Measurements from ENCODE around the gene MAP1LC3A.

The MAP1LC3A gene

DNA sequence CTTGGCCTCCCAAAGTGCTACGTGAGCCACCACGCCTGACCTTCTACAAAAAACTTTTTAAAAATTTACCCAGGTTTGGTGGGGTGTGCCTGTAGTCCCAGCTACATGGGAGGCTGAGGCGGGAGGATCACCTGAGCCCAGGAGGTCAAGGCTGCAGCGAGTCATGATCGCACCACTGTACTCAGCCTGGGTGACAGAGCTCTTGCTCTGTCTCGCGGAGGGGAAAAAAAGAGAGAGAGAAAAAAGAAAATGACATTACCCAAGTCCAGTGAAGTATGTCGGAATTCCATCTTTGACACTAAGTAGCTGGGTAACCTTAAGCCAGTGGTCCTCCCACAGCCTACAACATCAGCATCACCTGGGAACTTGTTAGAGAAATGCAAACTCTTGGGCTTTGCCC lies 18.8 kb upstream of the MAP1LC3A start:
- no peak overlapping the region for H3K4me3 ChIP-seq (ENCODE audit: low read depth in 1 of 2, low read length in 2 of 2)
- TF ChIP-seq, protein P1, sequence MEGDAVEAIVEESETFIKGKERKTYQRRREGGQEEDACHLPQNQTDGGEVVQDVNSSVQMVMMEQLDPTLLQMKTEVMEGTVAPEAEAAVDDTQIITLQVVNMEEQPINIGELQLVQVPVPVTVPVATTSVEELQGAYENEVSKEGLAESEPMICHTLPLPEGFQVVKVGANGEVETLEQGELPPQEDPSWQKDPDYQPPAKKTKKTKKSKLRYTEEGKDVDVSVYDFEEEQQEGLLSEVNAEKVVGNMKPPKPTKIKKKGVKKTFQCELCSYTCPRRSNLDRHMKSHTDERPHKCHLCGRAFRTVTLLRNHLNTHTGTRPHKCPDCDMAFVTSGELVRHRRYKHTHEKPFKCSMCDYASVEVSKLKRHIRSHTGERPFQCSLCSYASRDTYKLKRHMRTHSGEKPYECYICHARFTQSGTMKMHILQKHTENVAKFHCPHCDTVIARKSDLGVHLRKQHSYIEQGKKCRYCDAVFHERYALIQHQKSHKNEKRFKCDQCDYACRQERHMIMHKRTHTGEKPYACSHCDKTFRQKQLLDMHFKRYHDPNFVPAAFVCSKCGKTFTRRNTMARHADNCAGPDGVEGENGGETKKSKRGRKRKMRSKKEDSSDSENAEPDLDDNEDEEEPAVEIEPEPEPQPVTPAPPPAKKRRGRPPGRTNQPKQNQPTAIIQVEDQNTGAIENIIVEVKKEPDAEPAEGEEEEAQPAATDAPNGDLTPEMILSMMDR (IDR thresholded peaks at IDR 0.05; ENCODE audit: borderline replicate concordance, extremely low read depth, low read length, poor library complexity, severe bottlenecking), result no peak
- H3K27ac ChIP-seq (ENCODE audit: low read length), result no peak overlapping the region
- H3K9ac ChIP-seq (ENCODE audit: low read depth, low read length), result no peak overlapping the region
- DNase-seq (no peak), ATAC-seq (ENCODE audit: insufficient read depth, low read depth) (no peak)
- H3K27me3 ChIP-seq (ENCODE audit: insufficient read depth, low read length, poor library complexity), result no peaks in the 10 kb centered on the region
- no peaks in the 10 kb centered on the region for H3K79me2 ChIP-seq (ENCODE audit: insufficient read depth, low read length)
- no peak overlapping the region for H2AFZ ChIP-seq (ENCODE audit: low read depth, low read length)
- no peaks in the 10 kb centered on the region for H3K4me1 ChIP-seq (ENCODE audit: insufficient read depth, low read length)
- H3K36me3 ChIP-seq (ENCODE audit: insufficient read depth, low read length), result peaks cover 78% of the 10 kb centered on the region
- no peaks in the 10 kb centered on the region for H3K9me3 ChIP-seq (ENCODE audit: insufficient read depth, low read length, severe bottlenecking)
- H3K4me2 ChIP-seq (ENCODE audit: insufficient read depth, low read length), result no peak overlapping the region
- H4K20me1 ChIP-seq (ENCODE audit: insufficient read depth, low read length), result peaks cover 10% of the 10 kb centered on the region; the same call in 1 of the 2 replicates

DNA sequence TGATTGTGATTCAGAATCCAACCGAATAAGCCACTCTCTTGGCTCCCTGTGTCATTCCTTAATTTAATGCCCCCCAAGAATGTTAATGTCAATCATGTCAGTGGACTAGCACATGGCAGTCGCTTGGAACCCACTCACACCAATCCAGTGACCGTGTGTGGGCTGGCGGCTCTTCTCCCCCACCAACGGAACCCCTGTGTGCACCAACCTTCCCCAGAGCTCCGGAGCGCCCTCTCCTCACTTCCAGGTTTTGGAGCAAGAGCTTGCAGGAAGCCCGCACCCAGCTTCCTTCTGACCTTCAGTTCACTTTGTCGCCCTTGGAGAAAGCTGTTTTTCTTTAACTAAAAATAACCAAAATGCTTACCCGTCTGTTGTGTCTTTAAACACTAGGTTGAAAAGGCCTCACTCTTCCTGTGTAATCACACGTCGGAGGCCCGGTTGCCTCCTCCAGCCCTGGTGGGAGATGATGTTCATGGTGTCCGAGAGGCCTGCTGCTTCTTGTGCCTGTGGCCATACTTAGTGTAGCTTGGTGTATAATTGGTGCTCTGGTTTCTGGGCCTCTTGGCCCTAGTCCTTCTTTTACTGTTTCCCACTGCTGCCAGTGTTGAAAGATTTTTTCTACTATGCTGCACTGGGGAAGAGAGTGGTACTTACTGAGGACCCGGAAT lies 17.8 kb upstream of the MAP1LC3A start:
- Histone ChIP-seq H3K4me1 (ENCODE audit: insufficient read depth, low read length) (no peaks in the 10 kb centered on the region), H3K36me3 (ENCODE audit: insufficient read depth, low read length) (peaks cover 68% of the 10 kb centered on the region), H3K79me2 (ENCODE audit: insufficient read depth, low read length) (no peaks in the 10 kb centered on the region), H3K27me3 (ENCODE audit: insufficient read depth, low read length, poor library complexity) (no peaks in the 10 kb centered on the region), H2AFZ (ENCODE audit: low read depth, low read length) (no peak overlapping the region), H3K9ac (ENCODE audit: low read depth, low read length) (no peak overlapping the region), H3K9me3 (ENCODE audit: insufficient read depth, low read length, severe bottlenecking) (no peaks in the 10 kb centered on the region), H3K4me2 (ENCODE audit: insufficient read depth, low read length) (no peak overlapping the region), H3K4me3 (ENCODE audit: low read depth in 1 of 2, low read length in 2 of 2) (no peak overlapping the region), H4K20me1 (ENCODE audit: insufficient read depth, low read length) (peaks cover 10% of the 10 kb centered on the region; the same call in 1 of the 2 replicates), H3K27ac (ENCODE audit: low read length) (no peak overlapping the region)
- TF ChIP-seq EZH2 (IDR thresholded peaks at IDR 0.05; ENCODE audit: borderline replicate concordance, low read depth, low read length, severe bottlenecking), result no peak
- TF ChIP-seq, protein P1 (IDR thresholded peaks at IDR 0.05; ENCODE audit: borderline replicate concordance, extremely low read depth, low read length, poor library complexity, severe bottlenecking), result no peak
- ATAC-seq (ENCODE audit: insufficient read depth, low read depth) (no peak), DNase-seq (no peak)

DNA sequence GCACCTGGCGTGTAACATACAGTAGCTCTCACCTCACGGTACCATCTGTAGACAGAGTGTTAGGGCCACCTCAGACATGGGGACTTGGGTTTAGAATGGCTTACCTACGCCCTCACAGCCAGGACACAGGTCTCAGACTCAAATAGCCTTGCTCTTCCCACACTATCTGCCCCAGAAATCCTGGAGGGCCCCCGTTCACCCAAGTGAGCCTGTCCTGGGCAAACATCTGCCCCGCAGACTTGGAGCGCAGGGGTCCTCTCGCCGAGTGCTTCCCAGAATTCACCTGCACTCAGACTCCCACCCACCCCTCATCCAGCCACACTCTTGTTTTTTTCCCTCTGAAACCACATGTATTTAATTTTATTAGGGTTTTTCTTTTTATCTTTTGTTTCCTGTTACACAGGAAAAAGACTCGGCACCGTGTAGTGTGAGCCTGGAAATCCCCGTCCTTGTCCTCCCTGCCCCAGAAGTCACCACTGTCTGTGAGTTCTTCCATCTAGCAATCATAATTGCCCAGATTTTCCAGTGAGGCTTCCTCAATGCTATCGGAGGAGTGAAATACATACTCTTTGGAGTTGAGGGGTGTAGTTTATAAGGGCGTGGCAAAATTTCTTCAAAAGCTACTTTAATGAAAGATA lies 17.1 kb upstream of the MAP1LC3A start:
- Histone ChIP-seq H3K9me3 (ENCODE audit: insufficient read depth, low read length, severe bottlenecking) (no peaks in the 10 kb centered on the region), H2AFZ (ENCODE audit: low read depth, low read length) (no peak overlapping the region), H3K79me2 (ENCODE audit: insufficient read depth, low read length) (no peaks in the 10 kb centered on the region), H3K9ac (ENCODE audit: low read depth, low read length) (no peak overlapping the region), H4K20me1 (ENCODE audit: insufficient read depth, low read length) (peaks cover 10% of the 10 kb centered on the region; the same call in 1 of the 2 replicates), H3K4me2 (ENCODE audit: insufficient read depth, low read length) (no peak overlapping the region), H3K4me3 (ENCODE audit: low read depth in 1 of 2, low read length in 2 of 2) (no peak overlapping the region), H3K4me1 (ENCODE audit: insufficient read depth, low read length) (no peaks in the 10 kb centered on the region), H3K36me3 (ENCODE audit: insufficient read depth, low read length) (peaks cover 61% of the 10 kb centered on the region), H3K27ac (ENCODE audit: low read length) (no peak overlapping the region), H3K27me3 (ENCODE audit: insufficient read depth, low read length, poor library complexity) (no peaks in the 10 kb centered on the region)
- no peak for DNase-seq
- TF ChIP-seq, protein P1 (IDR thresholded peaks at IDR 0.05; ENCODE audit: borderline replicate concordance, extremely low read depth, low read length, poor library complexity, severe bottlenecking), result no peak
- TF ChIP-seq EZH2 (IDR thresholded peaks at IDR 0.05; ENCODE audit: borderline replicate concordance, low read depth, low read length, severe bottlenecking), result no peak
- ATAC-seq (ENCODE audit: insufficient read depth, low read depth), result no peak
